ELF-1 (cell line): ENCODE results near the gene GPR108.
A peak's percentile ranks its signal among the peaks of the same experiment; 100 is the strongest.
"Not testable (repeated sequence)": the region's sequence is repeated elsewhere in the genome, so short reads cannot be mapped to it uniquely, and the experiment has no call there.

Source experiments
- DNase-seq: peaks from one replicate; pipeline ENCODE4 v3.0.0-alpha.2; 2016; ENCODE audit warnings: low read depth, low spot score

GPR108 gene

GRCh38 chr19:6761053-6761676 is 23.8 kb upstream of the GPR108 start:
- DNase-seq, result no peak

- DNase-seq, result no peak
Observed at GRCh38 chr19:6760606-6761005, 23.2 kb upstream of the GPR108 start.

GRCh38 chr19:6754653-6755463 is 17.5 kb upstream of the GPR108 start:
- DNase-seq, result no peak

- DNase-seq, result no peak
Observed at GRCh38 chr19:6754136-6754535, 16.8 kb upstream of the GPR108 start.

GRCh38 chr19:6753178-6754031 is 16.0 kb upstream of the GPR108 start:
- peak; percentile 98 for DNase-seq

- DNase-seq, result peak; percentile 92
Observed at GRCh38 chr19:6752256-6753177, 15.1 kb upstream of the GPR108 start.

GRCh38 chr19:6751189-6751588 is 13.8 kb upstream of the GPR108 start:
- DNase-seq, result no peak

GRCh38 chr19:6750062-6750461 is 12.7 kb upstream of the GPR108 start:
- DNase-seq, result no peak

- DNase-seq, result not testable (repeated sequence)
Observed at GRCh38 chr19:6748543-6748942, 11.2 kb upstream of the GPR108 start.

GRCh38 chr19:6745965-6746364 is 8.6 kb upstream of the GPR108 start:
- DNase-seq, result no peak

GRCh38 chr19:6744381-6745301 is 7.3 kb upstream of the GPR108 start:
- DNase-seq, result peak; percentile 75

GRCh38 chr19:6743714-6744380 is 6.5 kb upstream of the GPR108 start:
- DNase-seq, result peak; percentile 53

- DNase-seq, result peak; percentile 88
Observed at GRCh38 chr19:6743066-6743465, 5.7 kb upstream of the GPR108 start.

- peak; percentile 67 for DNase-seq
Observed at GRCh38 chr19:6740589-6741343, 3.4 kb upstream of the GPR108 start.

- peak; percentile 65 for DNase-seq
Observed at GRCh38 chr19:6739883-6740588, 2.7 kb upstream of the GPR108 start.

- DNase-seq, result peak; percentile 69
Observed at GRCh38 chr19:6739390-6739882, 2.1 kb upstream of the GPR108 start, which contains the start of gene TRIP10. TSS of gene TRIP10 (plus strand) at chr19:6739680. CDS start at chr19:6739762, 82 bp downstream.

GRCh38 chr19:6738787-6739389 is 1.5 kb upstream of the GPR108 start:
- peak; percentile 93 for DNase-seq
